H1 (cell line): ENCODE measurements around the gene NEDD4L. TPM values are rescaled to one million over a fixed set of nuclear protein-coding genes. Genes with fewer than 3 reads are reported as not detected.

ENCODE experiments used
- ATF2 ChIP-seq: IDR thresholded peaks from 2 replicates; pipeline ENCODE4 v1.6.1; 2012; ENCODE audit warnings: low read length, inconsistent platforms
- polyA plus RNA-seq, 7 experiments: library from polyadenylated mRNA; depleted of rRNA in 3 of 7; stranded (reverse) in 5 of 7; unstranded in 2 of 7; fragments of >200 nt in 5 of 7; fragments of 200-250 nt in 2 of 7; gene quantifications; 1 replicate in 5 of 7; 2 replicates in 1 of 7; 4 replicates in 1 of 7; pipeline versions ENCODE4 v1.2.1 to v1.2.3, GENCODE V29; 2011 to 2013; ENCODE audit warnings: missing spikeins in 2 of 7, mixed read lengths in 2 of 7
- total RNA-seq: library from RNA; stranded (reverse); fragmentation: NEBNext Ultra II Directional; extraction: Animal tissue kit (Norgen Biotek cat#: 25700); gene quantifications from 2 replicates; pipeline ENCODE4 v1.2.1, GENCODE V29; 2021

The NEDD4L gene
- total and polyA plus RNA-seq, 2 of the 8 experiments (the other 6 are each of a cell fraction or from before 2014, with no cell fraction given) = 37.3 to 69.8 TPM

GRCh38 chr18:58292638-58293037 lies 248.6 kb downstream of the NEDD4L start (continued):
- no peak for TF ChIP-seq ATF2
- TF ChIP-seq, all 59 proteins: peak for 0
